ENCODE results near the gene SLC25A12.

GRCh38 chr2:171858397-171858958, 35.6 kb downstream of the SLC25A12 start:
- TF ChIP-seq POLR2AphosphoS5 (IDR thresholded peaks at IDR 0.05), result no peak
- TF ChIP-seq, protein P1, sequence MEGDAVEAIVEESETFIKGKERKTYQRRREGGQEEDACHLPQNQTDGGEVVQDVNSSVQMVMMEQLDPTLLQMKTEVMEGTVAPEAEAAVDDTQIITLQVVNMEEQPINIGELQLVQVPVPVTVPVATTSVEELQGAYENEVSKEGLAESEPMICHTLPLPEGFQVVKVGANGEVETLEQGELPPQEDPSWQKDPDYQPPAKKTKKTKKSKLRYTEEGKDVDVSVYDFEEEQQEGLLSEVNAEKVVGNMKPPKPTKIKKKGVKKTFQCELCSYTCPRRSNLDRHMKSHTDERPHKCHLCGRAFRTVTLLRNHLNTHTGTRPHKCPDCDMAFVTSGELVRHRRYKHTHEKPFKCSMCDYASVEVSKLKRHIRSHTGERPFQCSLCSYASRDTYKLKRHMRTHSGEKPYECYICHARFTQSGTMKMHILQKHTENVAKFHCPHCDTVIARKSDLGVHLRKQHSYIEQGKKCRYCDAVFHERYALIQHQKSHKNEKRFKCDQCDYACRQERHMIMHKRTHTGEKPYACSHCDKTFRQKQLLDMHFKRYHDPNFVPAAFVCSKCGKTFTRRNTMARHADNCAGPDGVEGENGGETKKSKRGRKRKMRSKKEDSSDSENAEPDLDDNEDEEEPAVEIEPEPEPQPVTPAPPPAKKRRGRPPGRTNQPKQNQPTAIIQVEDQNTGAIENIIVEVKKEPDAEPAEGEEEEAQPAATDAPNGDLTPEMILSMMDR (IDR thresholded peaks at IDR 0.05), result no peak
- TF ChIP-seq POLR2A (IDR thresholded peaks at IDR 0.05), result no peak
